ES-I3 (cell line): ENCODE results near the gene TMEM208.
A peak's percentile ranks its signal among the peaks of the same experiment; 100 is the strongest.

Source experiments
- H3K36me3 ChIP-seq: 2 replicates; pipeline ENCODE4 v1.6.1; 2013; ENCODE audit warnings: mild to moderate bottlenecking, low read length, control low read depth, moderate library complexity; ENCODE audit not compliant: insufficient read depth
- H3K4me1 ChIP-seq: 2 replicates; pipeline ENCODE4 v1.6.1; 2013; ENCODE audit warnings: mild to moderate bottlenecking, control low read depth, low read length; ENCODE audit not compliant: insufficient read depth
- H3K9ac ChIP-seq: 2 replicates; pipeline ENCODE4 v1.6.1; 2013; ENCODE audit warnings: low read depth, mild to moderate bottlenecking, low read length, moderate library complexity
- H3K9me3 ChIP-seq: 2 replicates; pipeline ENCODE4 v1.6.1; 2013; ENCODE audit warnings: mild to moderate bottlenecking, low read length, moderate library complexity; ENCODE audit not compliant: control insufficient read depth, insufficient read depth

TMEM208 gene

DNA sequence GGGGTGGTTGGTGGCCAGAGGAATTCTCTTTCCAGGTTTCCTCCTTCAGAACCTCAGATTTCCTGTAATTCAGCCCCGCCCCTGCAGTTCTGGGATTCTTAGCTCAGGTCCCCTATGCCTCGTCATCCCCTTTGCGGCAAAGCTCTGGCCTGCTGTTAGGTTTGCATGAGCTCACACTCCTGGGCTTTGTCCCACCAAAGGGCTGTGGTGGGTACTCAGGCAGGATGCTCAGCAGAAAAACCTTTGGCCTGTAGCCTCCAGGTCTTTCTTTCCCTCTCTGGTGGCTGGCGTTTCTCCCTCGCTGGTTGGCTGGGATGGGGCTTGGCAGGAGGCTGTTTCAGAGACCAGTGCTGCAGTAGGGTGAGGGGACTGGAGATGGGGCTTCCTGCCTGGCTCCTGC lies 42.8 kb downstream of the TMEM208 start:
- no peak overlapping the region for H3K9ac ChIP-seq

DNA sequence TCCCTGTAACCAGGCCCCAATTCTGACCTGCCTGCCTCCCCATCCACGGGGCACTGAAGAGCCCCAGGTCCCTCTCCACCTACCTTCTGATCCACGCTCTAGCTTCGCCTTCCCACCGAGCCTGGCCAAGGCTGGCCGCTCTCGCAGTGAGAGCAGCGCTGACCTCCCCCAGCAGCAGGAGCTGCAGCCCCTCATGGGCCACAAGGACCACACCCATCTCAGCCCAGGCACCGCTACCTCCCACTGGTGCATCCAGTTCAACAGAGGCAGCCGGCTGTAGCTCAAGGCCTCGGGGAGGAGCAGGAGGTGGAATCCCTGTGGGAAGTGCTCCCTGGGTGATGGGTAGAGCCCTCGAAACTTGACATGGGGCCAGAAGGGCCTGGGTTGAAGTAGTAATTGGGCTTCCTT lies 44.0 kb downstream of the TMEM208 start:
- H3K9ac ChIP-seq = no peak overlapping the region
- no peaks in the 10 kb centered on the region for H3K9me3 ChIP-seq
- no peaks in the 10 kb centered on the region for H3K36me3 ChIP-seq
- H3K4me1 ChIP-seq = peaks cover 5% of the 10 kb centered on the region; the same call in 1 of the 2 replicates

More for the DNA sequence above, 42.8 kb downstream of the TMEM208 start:
- Histone ChIP-seq H3K9me3 (no peaks in the 10 kb centered on the region), H3K4me1 (peaks cover 5% of the 10 kb centered on the region; the same call in 1 of the 2 replicates), H3K36me3 (no peaks in the 10 kb centered on the region)

DNA sequence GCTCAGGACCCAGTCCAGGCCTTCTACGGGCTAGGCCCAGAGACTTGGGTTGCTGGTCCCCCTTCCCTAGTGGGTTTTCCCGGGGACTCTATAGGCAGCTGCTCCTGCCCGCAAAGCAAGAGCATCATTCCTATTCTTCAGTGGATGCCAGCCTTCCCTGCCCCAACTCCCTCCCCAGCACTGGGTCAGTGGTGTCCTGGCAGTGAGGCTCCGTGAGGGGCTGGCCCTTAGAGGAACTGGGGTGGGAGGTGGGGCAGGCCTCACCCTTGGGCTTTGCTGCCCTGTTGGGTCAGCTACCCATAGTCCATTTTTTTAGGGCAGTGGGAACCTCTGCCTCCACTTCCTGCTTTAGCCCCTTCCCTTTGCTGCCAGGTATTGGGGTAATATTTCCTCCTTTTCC lies 44.5 kb downstream of the TMEM208 start:
- no peak overlapping the region for H3K9ac ChIP-seq
- no peaks in the 10 kb centered on the region for H3K36me3 ChIP-seq
- peaks cover 5% of the 10 kb centered on the region; the same call in 1 of the 2 replicates for H3K4me1 ChIP-seq
- H3K9me3 ChIP-seq = no peaks in the 10 kb centered on the region

GRCh38 chr16:67275321-67275720 lies 48.4 kb downstream of the TMEM208 start:
- Histone ChIP-seq H3K4me1 (no peaks in the 10 kb centered on the region; the same call in 1 of the 2 replicates), H3K9ac (no peak overlapping the region), H3K36me3 (no peaks in the 10 kb centered on the region), H3K9me3 (no peaks in the 10 kb centered on the region)

DNA sequence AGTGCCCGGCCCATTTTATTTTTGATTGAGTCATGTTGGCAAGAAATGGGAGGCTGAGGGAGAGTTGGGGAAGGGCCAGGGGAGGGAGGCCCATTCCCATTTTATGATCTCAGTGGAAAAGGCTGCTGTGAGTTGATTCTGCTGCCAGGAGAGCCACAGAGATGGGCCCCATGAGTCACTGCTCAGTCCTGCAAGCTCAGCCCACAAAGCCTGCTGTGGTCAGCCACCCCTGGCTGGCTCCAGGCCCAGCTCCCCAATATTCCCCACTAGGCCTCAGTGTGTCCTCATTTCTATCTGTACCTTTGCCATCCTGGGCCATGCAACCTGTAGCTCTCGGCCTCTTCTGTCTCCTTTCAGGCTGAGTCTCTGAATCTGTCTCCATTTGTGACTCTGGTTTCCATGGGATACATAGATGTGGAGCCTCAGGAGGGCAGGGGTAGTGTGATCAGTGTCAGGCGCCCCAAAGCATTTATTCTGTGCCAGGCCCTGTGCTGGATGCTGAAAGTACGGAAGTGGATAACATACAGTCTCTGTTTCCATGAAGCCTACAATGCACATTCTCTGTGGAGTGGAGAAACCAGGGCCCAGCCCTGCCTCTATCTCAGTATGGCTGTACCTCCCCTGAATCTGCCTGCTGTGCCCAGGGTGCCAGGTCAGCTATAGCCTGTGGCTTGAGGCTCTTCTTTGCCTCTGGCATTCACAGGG lies 50.5 kb downstream of the TMEM208 start:
- Histone ChIP-seq H3K9ac (no peak overlapping the region), H3K4me1 (no peaks in the 10 kb centered on the region; the same call in 1 of the 2 replicates), H3K9me3 (no peaks in the 10 kb centered on the region), H3K36me3 (no peaks in the 10 kb centered on the region)

DNA sequence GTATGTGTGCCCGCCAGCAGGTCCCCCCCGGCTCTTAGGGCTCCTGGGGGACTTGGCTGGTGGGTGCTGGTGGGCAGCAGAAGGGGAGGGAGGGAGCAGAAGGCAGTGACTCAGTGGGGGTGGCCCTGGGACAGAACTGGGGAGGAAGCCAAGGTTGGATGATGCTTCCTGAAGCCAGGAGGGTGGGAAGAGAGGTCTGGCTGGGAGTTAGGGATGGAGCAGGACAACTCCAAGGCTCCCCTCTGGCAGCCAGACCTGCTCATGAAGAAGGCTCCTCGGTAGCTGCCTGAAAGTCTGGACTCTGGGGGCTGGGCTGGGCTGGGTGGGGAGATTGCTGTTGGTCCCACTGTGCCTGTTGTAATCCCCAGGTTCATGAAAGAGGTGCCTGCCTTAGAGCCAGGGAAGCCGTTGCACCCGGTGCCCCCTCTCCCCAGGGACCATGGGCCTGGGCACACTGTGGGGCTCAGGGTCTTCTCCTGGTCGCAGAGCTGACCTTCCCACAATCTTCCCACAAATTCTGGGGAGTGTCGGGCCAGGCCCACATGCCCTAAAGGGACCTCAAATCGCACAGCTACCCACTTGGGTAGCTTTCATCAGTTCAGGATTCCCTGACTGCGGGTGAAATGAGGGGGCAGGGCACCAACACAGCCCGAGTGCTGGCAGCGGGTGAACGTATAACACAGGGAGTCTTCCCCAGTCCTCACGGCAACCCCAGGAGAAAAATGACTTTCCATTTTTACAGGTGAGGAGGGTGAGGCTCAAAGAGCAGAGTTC lies 51.3 kb downstream of the TMEM208 start:
- Histone ChIP-seq H3K9ac (peak overlapping the region; percentile 57), H3K36me3 (no peaks in the 10 kb centered on the region), H3K9me3 (no peaks in the 10 kb centered on the region), H3K4me1 (no peaks in the 10 kb centered on the region; the same call in 1 of the 2 replicates)
